Right renal pelvis (tissue), 4 donors: Measurements from ENCODE around the gene ADRA2A. TPM values are rescaled to one million over a fixed set of nuclear protein-coding genes. Genes with fewer than 3 reads are reported as not detected.

Source experiments
- DNase-seq, 4 donors: peaks; one replicate each; pipeline ENCODE4 v3.0.0-alpha.2; 2013; ENCODE audit warnings: low read depth in 4 of 4, low spot score in 3 of 4, missing footprints in 1 of 4
- polyA plus RNA-seq, 4 donors: library from polyadenylated mRNA; unstranded; fragments of 120-200 nt; gene quantifications; one replicate each; pipeline ENCODE4 v1.2.1, GENCODE V29; 2013; ENCODE audit not compliant: insufficient read length in 4 of 4

ADRA2A gene
- polyA plus RNA-seq, 4 donors = 2.4 to 4.5 (median 3.7) TPM

DNA sequence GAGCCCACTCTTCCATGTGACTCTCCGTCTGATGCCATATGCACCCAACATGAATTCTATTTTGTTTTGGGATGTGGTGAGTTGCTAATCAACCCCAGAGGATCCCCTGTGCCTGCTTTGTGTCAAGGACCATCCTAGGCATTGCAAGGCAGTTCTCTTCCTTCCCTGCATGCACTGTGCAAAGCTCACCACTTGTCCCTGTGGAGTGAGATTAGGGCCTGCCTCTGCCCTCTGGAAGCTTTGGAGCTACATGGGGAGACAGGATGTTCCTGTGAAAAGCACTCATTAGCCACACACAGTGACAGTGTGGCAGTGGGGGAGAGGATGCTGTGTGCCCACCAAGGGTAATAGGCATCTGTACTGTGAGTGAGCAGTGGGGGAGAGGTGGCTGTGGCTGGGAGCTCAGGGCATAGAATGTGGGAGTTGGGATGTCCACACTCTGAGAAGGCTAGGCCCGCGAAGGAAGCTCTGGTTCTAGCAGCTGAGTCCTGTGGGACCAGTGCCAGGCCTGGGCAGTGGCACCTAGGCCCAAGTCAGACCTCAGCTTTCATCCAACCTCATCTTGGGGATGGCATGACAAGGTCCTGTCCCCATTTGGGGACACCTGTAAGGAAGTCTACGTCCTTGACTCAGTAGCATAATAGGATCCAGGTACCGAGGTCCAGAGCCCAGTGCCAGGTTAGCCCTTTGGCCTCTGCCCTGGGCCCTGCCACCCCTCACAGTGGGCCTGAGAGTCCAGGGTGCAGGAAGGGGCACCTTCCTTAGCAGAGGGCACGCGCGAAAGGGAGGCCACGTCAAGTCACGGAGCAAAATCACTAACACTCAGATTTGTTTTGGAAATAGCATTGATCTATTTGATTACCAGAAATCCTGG, 6.6 kb downstream of the ADRA2A start:
- no peak for DNase-seq

DNA sequence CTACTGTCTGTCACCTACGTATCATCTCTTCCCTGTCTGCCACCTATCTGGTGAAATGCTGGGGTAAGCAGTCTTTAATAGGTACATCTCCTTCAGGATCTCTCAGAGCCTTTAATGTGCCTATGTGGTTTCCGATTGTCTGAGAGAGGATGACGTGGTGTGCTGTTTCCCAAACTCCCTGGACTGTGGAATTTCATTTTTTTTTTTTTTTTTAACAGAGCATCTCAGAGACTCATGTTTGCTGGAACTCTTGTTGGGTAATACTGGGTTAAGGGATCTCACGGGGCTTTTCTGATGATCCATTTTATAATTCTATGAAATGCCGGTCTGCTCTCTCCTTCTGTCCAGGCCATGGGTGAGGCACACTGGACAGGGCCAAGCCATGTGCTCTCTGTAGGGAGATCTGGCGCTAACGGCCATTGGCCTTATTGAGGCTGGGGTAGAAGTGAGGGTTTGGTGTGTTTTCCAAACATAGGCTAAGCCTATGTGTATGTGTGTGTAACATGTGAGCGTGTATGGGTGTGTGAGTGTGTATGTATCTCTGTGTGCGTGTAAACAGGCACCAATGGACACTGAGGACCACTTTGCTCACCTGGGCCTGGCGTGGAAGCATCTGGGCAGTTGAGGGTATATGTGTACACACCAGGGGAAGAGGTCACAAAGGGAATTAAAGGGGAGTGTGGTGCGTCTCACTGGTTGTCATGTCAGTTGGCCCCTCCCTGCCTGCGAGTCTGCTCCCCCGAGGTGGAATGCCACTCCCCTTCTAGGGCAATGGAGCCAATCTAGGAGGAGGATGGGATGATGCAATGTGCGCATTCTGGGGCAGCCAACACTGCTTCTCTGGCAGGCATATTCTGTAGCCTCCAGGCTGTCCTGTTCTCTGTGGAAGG, 7.8 kb downstream of the ADRA2A start:
- DNase-seq = no peak

DNA sequence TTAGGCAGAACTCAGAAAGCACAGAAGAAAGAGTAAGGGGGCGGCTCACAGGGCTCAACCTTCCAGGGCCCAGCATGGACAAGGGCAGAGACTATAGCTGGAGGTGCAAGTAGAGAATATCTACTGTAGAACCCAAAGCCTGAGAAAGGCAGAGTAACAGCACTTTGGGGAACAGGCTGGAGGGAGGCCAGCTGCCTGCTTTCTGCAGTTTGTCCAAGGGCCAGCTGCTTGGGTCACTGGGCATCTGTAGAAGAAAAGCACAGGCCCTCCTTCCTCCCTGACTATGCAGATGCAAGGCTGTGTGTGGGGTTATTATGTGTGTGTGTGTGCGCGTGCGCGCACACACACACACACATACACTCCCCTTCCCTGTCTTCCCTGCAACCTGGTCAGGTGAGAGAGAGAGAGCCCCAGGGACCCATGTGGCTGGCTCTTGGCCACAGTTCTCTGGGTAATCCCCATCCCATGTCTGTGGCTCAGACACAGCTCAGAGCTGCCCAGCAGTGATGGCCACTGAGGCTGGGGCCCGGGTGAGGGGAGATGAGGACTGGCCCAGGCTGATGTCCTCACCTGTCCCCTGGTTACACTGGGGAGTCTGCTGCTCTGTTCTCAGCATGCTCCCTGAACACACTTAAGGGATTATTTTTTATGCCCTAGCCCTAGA, 9.0 kb downstream of the ADRA2A start:
- DNase-seq = no peak

DNA sequence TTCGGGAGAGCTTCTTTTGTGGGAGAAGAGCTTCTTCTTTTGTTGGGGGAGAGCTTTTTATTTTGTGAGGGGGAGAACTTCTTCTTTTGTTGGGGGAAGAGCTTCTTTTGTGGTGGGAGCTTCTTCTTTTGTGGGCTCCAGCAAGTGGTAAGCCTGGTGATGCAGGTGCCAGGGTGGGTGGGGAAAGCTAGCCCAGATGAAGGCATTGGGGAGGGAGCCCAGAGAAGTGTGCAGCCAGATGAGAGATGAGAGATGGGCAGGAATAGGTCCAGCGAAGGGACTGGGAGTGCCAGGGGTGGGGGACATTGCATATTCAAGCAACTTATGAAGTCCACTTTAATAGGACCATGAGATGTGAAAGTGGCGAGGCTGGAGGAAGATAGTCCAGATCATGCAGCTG, 9.7 kb downstream of the ADRA2A start:
- DNase-seq = no peak

DNA sequence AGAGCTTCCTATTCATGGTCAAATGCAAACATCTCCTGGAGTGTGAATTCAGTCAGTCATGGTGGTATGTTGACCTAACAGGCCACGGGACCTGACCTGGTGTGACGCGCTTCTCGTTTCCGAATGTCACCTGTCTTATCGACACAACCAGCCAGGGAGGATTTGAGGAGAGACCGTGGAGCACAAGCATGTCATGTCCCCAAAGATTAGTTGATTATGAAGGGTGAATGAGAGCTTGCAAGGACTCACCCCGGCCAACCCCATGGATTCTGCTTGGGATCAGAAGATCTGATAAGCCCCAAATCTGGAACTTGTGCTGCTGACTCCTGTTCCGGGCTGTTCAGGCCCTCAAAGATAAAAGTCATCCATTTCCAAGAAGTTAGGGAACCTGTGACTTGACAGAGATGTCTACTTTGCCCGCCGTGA, 10.5 kb downstream of the ADRA2A start:
- no peak for DNase-seq

DNA sequence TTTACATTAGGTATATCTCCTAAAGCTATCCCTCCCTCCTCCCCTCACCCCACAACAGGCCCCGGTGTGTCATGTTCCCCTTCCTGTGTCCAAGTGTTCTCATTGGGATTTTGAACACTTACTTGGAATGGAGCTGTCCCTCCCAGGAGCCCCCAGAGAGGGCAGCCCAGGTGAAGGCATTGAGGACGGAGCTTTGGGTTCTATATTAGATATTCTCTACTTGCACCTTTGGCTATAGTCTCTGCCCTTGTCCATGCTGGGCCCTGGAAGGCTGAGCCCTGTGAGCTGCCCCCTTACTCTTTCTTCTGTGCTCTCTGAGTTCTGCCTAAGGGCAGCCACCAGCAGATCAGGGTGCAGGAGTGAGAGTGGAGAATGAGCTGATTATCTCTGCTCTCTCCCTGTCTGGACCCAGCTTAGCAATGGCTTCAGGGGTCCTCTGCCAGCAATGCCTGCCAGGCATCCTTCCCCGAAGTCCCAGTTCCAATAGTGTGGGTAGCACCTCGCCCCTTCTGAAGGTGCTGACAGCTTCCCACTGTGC, 11.2 kb downstream of the ADRA2A start:
- no peak for DNase-seq

DNA sequence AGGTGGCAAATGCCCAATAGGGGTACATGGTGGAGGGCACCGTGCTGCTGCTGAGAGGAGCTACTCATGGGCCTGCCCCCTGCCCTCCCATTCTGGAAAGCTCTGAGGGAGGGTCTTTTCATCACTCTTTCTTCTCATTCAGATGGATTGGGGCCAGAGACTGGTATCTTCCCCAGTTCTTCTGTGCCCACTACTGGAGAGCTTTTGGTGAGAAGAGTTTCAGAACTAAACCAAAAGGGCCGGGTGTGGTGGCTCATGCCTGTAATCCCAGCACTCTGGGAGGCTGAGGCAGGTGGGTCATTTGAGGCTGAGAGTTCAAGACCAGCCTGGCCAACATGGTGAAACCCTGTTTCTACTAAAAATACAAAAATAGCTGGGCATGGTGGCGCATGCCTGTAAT, 12.5 kb downstream of the ADRA2A start:
- DNase-seq = no peak

DNA sequence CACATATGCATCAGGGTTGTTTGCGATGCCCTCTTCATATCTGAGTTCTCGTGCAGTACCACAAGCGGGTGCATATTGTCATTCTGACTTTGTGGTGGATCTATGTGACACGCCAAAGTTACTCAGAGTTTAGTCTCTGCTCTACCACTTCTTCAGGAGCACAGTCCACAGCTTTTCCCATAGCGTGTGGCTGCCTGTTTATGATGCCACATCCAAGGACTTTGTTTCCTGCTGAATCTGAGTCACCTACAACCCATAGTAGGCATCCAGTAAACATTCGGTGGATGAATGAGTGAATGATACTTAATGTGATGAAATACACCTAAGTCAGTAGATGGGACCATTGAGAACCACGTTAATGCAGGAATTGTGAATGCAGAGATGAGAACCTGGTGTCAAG, 15.0 kb downstream of the ADRA2A start:
- DNase-seq = no peak

DNA sequence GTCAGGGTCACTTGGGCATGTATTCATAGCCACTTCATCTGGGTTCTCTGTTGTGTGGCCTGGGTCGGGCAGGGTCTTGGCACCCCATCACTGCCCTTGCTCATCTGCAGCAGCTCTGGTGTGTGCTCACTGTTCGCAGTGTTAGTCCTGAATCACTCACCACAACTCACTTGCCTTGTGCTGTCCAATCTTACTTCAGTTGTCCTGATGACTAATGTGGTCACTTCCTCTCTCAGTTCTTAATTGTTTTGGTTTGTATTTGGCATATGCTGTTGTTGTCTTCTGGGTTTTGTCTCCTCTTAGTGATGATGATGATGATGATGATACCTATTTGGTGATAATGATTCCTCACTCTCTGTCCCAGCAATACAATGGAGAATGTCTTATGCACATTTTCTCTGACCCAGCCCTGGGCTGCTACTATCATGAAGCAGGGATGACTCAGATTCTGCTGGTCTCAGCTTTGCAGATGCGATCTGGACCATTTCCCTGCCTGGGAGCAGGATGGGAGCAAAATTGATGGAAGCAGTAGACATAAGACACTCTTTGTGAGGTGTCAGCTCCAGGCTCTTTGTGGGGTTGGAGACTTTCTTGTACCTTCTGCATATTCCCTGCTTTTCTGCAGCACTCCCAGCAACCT, 17.0 kb downstream of the ADRA2A start:
- DNase-seq = no peak

DNA sequence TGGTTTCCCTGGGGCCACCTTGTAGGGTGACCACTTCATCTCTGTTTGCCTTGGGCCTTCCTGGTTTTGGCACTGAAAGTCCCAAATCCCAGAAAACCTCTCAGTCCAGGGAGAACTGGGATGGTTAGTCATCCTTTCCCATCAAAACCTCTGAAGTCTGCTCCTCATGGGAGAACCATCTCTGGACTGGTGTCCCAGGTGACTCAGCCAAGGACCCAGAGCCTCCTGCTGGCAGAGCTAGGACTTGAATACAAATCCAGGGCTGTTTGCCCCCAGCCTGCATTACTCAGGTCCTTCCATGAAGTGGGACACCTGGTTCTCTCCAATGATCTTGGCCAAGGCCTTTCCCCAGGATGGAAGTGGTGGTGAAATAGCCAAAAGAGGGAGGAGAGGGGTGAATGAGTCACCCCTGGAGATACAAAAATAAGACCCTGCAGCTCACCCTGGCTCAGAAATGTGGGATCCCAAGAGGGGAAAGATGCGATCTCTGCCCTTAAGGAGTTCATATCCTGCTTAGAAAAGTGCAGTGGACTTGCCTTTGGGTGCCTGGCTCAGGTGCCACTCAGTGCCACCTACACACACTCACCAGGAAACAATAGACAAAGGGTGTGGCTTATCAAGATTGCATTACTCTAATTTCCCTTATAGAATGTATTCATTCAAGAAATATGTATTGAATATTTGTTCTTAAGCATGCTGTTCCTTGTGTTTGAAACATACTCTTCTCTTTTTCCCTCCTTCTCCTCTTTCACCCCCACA, 22.0 kb downstream of the ADRA2A start:
- no peak for DNase-seq

DNA sequence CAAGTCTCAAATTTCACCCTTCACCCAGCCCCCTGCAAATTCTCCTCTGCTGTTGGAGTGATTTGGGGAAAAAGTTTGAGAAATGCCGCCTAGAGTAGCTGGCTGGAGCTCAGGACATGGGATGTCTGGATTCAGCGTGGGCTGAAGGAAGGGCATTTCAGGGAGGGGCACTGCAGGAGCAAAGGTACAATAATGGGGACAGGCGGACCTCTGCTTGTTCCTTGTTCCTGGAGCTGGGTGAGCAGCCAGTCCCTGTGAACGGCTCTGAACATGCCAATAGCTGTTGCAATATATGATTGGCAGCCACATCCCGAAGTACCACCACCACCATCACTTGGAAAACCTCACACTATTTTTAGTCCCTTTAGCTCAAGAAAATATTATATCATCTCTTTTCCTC, 23.4 kb downstream of the ADRA2A start:
- no peak for DNase-seq

DNA sequence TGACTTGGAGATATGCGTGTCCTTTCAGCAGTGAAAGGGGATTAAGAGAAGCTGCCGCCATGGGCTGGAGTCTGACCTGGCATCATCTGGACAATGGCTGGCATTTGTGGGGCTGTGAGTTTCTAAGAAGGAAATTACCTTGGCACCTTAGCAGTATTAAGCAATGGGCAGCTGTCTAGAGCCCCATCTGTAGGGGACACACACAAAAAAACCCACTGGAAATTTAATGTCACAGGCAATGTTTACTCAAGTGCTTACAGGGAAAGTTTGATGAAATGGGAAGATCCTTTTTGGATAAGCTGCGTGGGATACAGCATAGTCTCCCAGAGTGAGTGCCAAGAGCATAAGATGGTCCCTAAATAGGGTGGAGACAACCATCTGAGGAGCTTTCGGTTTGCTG, 25.0 kb downstream of the ADRA2A start:
- DNase-seq = no peak

DNA sequence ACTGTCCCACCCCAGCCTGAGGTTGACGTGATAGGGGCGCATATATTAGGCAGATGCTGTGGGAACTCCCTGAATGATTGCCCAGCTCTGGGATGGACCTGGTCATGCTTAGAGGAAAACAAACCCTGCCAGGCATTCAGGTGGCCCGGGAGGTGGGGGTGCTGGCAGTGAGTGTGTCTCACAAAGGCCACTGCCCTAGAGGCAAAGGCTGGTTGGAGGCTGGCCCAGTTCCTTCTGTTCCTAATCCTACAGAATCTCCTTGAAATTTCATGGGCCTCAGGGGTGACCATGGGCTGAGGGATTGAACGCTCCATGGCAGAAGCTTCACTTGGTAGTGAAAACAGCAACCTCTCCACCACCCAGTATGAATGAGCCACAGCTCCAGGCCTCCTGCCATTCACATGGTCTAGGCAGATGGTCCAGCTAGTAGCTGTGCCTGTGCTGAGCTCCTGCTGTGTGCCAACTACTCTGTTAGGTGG, 25.6 kb downstream of the ADRA2A start:
- DNase-seq = no peak

DNA sequence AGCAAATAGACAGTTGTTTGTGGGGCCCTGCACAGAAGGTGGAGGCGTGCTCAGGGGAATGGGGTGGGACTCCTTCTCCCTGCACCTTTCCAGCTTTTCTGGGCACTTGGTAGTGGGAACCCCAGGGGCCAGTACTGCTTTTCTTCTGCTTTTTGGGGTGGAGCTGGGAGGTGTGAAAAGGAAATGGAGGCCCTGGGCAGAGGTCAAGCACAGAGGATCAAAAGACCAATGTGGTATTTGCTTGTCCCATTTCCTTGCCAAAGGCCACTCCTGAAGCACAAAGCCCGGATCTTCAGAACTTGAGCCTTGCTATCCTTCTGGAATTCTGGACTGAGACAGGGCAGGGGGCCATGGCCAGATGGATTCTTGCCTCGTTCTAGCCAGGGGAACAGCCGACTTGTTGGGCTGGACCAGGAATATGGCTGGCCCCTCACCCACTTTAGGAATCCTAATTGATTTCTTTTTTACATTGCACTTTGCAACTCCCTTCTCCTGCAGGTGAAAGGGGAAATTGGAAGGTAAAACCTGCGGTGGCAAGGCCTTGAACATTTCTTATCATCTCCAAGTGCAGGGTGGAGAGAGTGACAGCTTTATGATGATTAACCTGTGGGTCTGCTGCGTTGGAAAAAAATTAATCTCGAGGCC, 26.5 kb downstream of the ADRA2A start:
- no peak for DNase-seq

DNA sequence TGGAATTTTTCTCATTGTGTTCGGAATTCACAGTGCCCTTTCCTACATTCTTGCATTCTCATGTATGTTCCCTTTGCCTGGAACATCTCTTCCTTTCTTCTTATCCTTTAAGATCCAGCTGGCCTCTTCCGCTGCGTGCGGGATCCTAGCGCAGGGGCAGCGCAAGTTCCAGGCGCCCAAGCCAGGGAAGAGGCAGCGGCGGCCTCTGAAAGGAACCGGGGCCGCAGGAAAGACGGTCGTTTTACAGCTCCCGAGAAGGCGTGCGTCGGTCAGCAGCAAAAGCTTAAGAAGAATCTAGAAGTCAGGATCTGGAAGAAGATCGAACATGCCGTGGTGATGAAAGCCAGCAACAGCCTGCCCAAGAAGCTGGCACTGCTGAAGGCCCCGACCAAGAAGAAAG, 28.0 kb downstream of the ADRA2A start:
- no peak for DNase-seq

DNA sequence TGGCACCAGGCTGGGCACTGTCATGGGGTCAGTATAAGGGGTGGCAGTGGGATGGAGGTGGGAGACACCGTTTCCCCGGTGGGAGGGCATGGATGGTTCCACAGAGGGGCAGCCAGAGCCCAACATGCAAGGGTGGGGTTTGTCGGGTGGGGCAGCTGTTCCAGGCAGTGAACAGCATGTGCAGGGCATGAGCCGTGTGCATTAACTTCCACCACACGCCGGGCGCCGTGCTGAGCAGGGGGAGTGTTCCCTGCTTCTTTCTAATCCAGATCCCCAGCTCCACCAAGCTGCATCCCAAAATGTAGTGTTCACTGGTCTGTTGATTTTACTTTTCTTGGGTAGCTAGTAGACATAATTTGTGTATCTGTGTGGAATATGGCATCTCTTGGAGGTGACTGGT, 29.3 kb downstream of the ADRA2A start:
- DNase-seq = no peak

DNA sequence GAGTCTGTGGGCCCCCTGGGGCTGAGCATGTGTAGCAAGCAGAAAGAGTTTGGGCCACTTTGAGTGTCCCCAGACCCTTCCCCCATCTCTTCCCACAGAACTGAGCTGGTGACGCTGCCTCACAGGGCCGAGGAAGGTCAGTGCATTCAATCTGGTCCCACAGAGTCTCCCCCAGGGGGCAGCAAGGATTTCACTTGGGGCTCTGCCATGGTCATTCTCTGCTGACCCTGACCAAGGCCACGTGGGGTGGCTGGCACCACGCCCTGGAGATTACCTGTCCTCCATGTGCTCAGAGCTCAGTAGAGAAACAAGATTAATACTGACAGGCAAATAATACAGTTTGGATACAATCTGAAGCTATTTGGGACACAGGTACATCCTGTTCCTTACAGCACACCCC, 30.2 kb downstream of the ADRA2A start:
- no peak for DNase-seq

DNA sequence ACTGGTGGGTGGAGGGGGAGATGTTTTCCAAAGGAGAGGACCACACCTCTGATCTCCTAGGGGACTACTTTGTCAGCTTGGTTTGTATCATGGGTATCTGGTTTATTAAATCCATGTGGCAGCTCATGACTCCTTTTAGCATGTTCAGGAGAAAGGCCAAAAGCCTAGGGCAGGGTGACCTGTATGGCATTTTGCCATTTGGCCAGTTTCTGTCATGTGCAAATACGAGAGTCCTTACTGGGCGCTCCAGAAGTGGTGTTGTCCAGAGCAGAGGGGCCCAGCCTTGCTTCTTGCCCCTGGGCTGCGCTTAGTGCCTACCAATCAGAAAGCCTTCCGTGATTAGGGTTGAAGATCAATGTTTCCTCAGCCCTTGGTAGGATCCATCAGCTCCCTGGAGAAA, 31.0 kb downstream of the ADRA2A start:
- no peak for DNase-seq

DNA sequence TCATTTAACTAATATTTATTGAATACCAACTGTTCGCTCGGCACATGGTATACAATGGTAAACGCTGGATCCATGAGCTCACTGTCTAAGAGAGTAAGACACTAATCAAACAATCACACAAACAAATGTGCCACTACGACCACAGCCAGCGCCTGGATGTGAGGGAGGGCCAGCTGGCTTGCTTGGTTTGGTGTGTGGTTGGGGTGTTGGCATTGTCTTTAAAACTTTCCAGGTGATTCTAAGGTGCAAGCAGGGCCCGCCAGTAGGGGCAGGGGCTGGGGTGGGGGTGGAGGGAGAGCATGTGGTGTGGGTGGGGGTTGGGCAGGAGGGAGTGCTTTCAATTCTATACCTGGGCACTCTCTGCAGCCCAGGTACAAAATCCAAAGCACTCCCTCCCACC, 31.6 kb downstream of the ADRA2A start:
- DNase-seq = no peak
